Subcutaneous adipose tissue (tissue), 4 donors: ENCODE data around the gene CHD6. TPM values are rescaled to one million over a fixed set of nuclear protein-coding genes. Genes with fewer than 3 reads are reported as not detected.

Experiments
- total RNA-seq, 4 donors: library from RNA; depleted of rRNA; stranded (reverse); fragments of >200 nt; gene quantifications; one replicate each; pipeline ENCODE4 v1.1.0, GENCODE V29; 2016
- TF ChIP-seq, protein P1 (sequence below): fragments of 450-650 bp; IDR thresholded peaks from one replicate; pipeline ENCODE4 v1.5.1; 2016; ENCODE audit warnings: low read depth, mild to moderate bottlenecking, control low read depth, antibody characterized with exemption, moderate library complexity

The CHD6 gene
- total RNA-seq, 4 donors from 2014 or later = 31.5 to 47.4 (median 37.9) TPM

DNA sequence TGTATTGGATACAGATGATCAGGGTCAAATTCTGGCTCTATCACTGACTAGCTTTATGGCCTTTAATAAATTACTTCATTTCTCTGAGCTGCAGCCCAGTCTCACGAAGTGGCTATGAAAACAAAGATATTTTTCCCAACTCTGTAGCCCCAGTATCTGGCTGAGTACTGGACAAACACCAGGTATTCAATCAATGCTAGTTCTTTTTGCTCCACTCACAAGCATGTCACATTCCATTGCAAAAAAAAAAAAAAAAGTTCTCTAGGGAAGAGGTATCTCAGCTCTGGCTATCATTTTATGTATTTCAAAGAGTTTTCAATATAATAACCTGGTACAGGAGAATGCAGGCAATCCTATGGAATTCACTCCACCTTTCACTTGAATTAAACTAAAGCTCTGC lies 3.1 kb downstream of the CHD6 start:
- TF ChIP-seq, protein P1, sequence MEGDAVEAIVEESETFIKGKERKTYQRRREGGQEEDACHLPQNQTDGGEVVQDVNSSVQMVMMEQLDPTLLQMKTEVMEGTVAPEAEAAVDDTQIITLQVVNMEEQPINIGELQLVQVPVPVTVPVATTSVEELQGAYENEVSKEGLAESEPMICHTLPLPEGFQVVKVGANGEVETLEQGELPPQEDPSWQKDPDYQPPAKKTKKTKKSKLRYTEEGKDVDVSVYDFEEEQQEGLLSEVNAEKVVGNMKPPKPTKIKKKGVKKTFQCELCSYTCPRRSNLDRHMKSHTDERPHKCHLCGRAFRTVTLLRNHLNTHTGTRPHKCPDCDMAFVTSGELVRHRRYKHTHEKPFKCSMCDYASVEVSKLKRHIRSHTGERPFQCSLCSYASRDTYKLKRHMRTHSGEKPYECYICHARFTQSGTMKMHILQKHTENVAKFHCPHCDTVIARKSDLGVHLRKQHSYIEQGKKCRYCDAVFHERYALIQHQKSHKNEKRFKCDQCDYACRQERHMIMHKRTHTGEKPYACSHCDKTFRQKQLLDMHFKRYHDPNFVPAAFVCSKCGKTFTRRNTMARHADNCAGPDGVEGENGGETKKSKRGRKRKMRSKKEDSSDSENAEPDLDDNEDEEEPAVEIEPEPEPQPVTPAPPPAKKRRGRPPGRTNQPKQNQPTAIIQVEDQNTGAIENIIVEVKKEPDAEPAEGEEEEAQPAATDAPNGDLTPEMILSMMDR = no peak

DNA sequence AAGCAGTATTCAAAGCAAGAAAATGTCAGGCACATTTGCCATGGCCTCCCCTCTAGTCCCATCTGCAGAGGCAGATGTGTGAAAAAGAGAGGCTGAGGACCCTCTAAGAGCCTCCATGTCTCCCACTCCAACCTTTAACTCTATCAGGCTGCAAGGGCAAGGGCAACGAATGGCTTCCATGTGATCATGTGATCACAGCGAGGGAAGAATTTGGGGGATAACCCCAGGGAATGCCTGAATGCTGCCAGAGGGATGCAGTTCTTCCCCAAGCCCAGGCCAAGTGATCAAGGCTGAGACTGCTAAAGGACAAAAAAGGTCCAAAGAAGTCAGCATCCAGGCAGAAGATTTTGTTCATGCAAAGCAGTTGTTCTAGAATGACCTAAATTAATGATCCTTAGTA lies 4.9 kb downstream of the CHD6 start:
- TF ChIP-seq, protein P1 = no peak

DNA sequence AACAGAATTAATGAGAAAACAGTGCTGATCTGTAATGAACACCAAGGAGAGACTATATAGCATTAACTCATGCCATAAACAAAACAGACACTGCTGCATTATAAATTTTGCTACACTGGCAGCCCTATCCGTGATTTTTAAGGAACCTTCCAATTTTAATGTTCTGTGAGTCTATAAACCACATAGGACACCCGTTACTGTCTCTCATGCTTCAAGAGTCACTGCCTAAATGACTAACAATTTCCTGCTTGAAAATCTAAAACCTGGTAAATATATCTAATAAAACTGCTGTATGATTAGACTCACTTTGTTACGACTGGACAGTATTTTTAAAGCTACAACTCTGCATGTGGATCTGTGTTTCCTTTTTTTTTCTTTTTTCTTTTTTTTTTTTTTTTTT lies 8.7 kb downstream of the CHD6 start:
- TF ChIP-seq, protein P1 = no peak

DNA sequence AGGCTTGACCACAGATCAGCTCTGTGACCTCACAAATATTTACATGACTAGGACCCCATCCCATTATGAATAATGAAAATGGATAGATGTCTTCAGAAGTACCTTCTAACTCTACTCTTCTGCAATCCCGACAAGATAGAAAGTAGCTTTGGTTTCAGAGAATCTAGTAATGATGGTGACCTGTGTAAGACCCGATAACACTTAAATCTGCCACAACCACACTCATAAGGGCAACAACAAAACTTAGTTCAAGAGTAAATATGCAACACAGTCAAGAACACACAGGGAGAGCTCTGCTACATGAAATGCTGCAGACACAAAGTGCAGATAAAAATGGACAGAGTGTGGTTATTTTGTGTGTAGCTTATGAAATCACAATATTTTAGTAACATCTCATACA lies 9.6 kb downstream of the CHD6 start:
- TF ChIP-seq, protein P1 = no peak

DNA sequence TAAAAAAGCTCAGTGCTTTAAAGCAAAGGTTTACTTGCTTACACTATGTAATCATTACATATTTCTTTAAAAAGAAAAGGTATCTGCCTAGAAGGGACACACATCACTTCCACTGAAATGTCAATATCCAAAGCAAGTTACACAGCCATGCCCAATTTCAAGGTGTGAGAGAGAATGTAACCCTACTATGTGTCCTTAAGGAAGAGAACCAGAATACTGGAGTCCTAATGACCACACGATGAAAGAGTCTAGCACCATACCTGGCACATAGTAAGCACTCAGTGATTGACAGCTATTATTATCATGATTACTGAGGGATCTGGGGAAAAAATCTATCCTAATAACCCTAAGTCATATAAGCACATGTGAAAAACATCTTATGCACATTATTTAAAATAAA lies 10.4 kb downstream of the CHD6 start:
- TF ChIP-seq, protein P1 = no peak

DNA sequence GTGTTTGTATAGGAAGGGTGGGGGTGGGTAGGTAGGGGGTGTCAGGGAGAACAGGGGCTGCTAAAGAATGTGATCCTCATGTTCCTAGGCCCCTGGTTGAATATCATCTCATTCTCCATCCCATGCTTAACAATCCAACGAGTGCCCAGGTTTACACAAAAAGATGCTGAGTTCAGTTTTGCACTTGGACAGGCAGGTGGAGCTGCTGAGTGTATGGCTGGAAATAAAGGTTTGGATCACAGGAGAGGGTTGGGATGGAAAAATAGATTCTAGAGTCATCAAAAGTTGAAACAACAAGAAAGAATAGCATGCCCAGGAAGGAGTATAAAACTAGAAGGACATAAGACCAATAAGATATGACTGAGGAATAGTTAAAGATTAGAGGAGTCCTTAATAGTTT lies 14.2 kb downstream of the CHD6 start:
- TF ChIP-seq, protein P1 = no peak

DNA sequence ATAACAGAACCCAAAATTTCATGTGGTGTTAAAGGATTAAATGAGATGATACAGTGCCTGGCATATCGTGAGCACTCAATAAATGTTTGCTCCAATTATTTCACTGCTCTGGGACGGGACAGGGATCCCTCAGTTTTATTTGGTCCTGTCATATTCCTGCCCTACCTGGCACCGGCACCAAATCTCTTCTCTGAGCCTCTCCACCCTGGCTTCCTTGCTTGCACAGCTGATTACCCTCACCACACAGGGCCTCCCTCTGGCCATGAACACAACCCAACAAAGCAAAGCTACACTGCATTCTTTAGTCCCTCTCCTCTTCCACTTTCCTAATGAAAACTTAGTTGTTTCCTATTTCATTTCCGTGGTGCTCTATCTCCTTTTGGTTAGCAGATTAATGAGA lies 16.4 kb downstream of the CHD6 start:
- TF ChIP-seq, protein P1 = no peak
